ENCODE results near the gene TTLL3.

DNA sequence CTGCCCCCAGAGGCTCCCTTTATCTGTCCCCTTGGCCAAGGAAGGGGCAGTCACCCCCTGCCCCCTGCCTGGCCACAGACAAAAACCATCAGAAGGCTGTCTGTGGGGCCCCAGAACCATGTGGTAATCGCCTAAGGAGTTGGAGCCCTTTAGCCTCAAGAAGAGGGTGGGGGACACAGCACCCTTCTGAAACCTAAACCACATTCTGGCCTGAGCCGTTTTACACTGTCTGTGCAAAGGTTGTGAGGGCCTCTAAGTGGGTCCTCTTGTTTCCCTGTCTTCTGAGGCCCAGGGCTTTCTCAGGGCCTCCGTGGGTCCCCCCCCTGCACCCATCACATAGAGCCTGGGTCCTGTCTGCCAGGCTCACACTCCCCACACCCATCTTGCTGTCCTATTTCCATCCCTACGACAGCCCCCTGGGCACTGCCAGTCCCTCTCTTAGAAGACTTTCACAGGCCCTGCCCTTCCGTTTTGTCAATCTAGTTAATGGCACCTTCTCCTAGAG is 51.6 kb downstream of the TTLL3 start:
- TF ChIP-seq TOX (CRISPR knock-in tag; IDR thresholded peaks at IDR 0.05; ENCODE audit: borderline replicate concordance) (no peak), BACH2 (CRISPR knock-in tag; IDR thresholded peaks at IDR 0.05; ENCODE audit: borderline replicate concordance) (no peak)
- TF ChIP-seq, protein P1, sequence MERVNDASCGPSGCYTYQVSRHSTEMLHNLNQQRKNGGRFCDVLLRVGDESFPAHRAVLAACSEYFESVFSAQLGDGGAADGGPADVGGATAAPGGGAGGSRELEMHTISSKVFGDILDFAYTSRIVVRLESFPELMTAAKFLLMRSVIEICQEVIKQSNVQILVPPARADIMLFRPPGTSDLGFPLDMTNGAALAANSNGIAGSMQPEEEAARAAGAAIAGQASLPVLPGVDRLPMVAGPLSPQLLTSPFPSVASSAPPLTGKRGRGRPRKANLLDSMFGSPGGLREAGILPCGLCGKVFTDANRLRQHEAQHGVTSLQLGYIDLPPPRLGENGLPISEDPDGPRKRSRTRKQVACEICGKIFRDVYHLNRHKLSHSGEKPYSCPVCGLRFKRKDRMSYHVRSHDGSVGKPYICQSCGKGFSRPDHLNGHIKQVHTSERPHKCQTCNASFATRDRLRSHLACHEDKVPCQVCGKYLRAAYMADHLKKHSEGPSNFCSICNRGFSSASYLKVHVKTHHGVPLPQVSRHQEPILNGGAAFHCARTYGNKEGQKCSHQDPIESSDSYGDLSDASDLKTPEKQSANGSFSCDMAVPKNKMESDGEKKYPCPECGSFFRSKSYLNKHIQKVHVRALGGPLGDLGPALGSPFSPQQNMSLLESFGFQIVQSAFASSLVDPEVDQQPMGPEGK (CRISPR knock-in tag; IDR thresholded peaks at IDR 0.05; ENCODE audit: borderline replicate concordance): no peak
- TF ChIP-seq, protein P2, sequence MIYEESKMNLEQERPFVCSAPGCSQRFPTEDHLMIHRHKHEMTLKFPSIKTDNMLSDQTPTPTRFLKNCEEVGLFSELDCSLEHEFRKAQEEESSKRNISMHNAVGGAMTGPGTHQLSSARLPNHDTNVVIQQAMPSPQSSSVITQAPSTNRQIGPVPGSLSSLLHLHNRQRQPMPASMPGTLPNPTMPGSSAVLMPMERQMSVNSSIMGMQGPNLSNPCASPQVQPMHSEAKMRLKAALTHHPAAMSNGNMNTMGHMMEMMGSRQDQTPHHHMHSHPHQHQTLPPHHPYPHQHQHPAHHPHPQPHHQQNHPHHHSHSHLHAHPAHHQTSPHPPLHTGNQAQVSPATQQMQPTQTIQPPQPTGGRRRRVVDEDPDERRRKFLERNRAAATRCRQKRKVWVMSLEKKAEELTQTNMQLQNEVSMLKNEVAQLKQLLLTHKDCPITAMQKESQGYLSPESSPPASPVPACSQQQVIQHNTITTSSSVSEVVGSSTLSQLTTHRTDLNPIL (CRISPR knock-in tag; IDR thresholded peaks at IDR 0.05; ENCODE audit: low read depth): no peak
